Measurements from ENCODE around the gene VAMP8.
A peak's percentile ranks its signal among the peaks of the same experiment; 100 is the strongest.
"Not testable (repeated sequence)": the region's sequence is repeated elsewhere in the genome, so short reads cannot be mapped to it uniquely, and the experiment has no call there.

Gene VAMP8

DNA sequence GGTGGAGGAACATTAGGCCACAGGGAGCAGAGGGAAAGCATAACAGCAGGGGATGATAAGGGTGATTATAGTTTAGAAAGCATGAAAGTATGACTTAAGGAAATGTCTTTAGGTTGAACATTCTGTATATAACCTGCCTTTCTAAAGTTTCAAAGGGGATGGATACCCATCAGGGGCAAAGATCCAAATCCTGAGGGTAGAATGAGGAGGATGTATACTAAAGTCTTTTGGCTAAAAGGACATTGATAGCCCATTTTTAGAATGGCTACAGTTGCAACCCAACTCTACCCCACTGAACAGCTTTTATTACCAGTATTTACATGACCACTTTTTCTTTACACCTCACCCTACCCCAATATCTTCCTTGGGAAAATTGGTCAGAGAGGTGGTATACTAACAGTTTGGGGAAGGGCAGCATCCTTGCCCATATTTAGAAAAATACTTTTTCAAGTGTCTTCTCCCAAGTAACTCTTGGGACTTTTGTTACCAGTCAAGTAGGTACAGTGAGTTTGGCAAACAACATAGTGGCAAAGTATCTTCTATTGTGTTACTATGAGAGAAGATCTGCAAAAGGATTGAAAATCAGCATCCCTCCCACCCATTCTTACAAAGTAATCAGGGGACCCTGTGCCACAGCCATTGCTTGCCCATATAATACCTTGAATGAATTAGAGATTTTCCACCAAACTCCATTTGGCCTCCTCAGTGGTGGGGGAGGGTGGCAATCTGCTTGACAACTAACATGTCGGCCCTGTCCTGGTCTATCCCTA lies 30.1 kb upstream of the VAMP8 start:
- no peak for DNase-seq (ENCODE audit: low spot score)

GRCh38 chr2:85547859-85548607 lies 29.4 kb upstream of the VAMP8 start:
- DNase-seq (ENCODE audit: low spot score) = no peak

- no peak for DNase-seq (ENCODE audit: low spot score)
Observed at GRCh38 chr2:85548608-85548900, 28.8 kb upstream of the VAMP8 start.

DNA sequence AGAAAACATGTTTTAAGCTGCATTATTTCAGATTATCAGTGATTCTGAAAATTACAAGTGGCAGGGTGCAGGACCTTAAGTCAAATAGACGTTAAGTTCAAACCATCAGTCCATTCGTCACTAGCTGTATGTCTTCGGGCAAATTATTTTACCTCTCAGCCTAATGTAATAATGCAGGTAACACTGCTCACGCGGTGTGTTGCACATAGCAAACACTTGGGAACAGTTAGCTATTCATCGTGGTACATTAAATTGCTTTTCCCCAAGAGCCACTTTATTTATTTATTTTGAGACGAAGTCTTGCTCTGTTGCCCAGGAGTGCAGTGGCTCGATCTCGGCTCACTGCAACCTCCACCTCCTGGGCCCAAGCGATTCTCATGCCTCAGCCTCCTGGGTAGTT lies 28.3 kb upstream of the VAMP8 start:
- no peak for DNase-seq (ENCODE audit: low spot score)

DNA sequence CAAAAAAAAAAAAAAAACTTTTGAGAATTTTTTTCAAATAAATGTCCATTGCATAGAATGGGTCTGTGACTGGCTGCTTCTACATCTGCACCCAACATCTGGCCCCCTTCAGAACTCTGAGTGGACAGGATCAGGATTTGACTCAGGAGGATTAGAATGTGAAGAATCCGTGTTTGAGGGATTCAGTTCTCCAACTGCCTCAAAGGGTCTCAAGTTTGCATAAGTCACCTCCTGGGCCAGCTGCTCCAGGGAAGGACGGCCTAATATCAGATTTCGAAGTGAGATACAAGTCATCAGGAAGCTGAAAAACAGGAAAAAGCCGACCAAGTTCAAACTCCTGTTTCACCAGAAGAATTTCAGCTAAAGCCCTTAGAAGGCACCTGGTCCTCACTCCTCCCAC lies 27.6 kb upstream of the VAMP8 start:
- DNase-seq (ENCODE audit: low spot score) = peak; percentile 28

- DNase-seq (ENCODE audit: low spot score) = no peak
Observed at GRCh38 chr2:85550486-85550885, 26.9 kb upstream of the VAMP8 start.

DNA sequence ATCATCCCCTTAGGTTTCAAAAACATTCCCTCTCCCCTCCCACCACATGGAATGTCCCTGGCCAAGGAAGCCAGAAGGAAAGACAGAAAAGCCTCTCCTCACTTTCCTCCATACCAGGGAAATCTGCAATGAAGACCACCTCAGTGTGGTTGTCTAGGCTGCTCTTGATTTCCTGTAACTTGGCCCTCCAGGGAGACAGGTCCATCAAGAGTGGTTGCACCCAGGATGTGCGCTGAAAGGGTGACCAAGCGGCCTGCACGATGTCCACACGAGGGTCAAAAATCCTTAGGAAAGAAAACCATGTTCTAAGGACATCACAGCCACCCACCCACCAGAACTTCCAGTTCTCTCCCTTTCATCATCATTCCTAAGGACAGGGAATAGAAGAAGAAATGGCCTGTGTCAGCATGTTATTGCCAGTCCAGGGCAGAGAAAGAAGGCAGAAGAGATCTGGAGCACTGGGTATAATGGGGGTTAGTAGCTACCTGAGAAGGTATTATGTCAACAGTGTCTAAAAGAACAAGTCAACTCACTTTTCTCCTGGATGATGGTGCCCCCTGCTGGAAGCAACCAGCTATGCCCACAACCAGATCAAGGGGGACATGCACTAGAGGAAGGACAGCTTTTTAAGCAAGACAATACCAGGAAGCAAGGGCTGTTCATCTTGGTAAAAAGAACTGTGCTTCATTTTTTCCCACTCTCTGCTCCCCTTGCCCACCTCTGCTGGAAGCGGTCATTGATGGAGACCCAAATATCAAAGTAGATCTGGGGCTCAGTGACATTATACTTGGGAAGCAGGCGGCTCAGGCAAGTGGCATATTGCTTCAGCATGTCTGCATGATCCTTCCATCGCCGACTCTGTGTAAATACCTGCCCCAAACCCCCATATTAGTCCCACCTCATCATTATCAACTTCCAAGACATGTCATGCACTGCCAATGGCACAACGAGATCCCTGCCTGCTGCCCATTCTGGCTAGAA lies 25.4 kb upstream of the VAMP8 start:
- DNase-seq (ENCODE audit: low spot score) = peak; percentile 82

GRCh38 chr2:85553184-85553583 lies 24.2 kb upstream of the VAMP8 start:
- DNase-seq (ENCODE audit: low spot score) = no peak

DNA sequence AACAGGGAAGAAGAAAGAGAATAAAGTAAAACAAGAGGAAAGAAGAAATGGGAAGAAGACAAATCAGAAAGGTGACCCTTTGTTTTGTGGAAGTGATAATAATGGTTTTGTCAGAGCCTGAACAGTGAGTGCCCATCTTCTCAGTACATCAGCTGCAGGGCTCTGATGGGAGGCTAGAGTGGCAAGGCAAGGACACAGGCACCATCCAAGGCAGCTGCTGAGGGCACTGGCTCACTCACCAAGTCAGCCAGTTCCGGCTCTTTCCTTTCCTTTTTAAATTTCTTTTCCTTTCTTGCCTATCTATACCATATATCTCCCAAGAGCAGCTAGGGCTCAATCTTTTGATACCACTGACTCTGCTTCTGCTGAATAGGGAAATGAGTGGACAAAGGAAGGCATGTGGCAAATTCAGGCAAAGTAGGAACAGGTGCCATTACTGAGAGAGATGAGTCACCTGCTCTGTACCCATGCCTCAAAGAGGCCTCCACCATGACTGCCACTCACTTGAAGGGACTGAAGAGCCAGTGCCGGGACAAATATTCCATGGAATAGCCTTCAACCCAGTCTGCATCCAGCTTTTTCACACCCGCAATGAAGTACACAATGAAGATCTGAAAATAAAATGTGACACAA lies 22.3 kb upstream of the VAMP8 start:
- DNase-seq (ENCODE audit: low spot score) = no peak

GRCh38 chr2:85557130-85557529 lies 20.3 kb upstream of the VAMP8 start:
- DNase-seq (ENCODE audit: low spot score) = no peak

DNA sequence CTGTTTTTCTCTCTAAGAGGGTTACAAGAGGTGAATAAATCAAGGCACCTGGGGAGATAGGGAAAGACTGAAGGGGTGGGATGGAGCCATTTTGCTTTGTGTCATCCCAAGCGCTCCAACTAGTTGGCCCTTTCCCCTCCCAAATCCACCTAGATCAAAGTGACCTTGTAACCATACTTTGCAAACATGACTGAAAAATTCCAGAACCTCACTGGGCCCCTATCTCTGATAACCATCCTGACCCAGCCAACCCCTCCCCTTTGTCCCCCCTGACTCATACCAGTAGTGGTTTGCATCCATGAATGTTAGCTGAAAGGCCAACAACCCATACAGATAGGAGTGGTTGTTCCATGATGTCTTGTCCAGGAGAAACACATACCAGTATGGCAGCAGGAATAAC lies 19.2 kb upstream of the VAMP8 start:
- no peak for DNase-seq (ENCODE audit: low spot score)

GRCh38 chr2:85560403-85560726 lies 17.0 kb upstream of the VAMP8 start:
- not testable (repeated sequence) for DNase-seq (ENCODE audit: low spot score)

GRCh38 chr2:85560812-85561279 lies 16.5 kb upstream of the VAMP8 start:
- DNase-seq (ENCODE audit: low spot score) = no peak

DNA sequence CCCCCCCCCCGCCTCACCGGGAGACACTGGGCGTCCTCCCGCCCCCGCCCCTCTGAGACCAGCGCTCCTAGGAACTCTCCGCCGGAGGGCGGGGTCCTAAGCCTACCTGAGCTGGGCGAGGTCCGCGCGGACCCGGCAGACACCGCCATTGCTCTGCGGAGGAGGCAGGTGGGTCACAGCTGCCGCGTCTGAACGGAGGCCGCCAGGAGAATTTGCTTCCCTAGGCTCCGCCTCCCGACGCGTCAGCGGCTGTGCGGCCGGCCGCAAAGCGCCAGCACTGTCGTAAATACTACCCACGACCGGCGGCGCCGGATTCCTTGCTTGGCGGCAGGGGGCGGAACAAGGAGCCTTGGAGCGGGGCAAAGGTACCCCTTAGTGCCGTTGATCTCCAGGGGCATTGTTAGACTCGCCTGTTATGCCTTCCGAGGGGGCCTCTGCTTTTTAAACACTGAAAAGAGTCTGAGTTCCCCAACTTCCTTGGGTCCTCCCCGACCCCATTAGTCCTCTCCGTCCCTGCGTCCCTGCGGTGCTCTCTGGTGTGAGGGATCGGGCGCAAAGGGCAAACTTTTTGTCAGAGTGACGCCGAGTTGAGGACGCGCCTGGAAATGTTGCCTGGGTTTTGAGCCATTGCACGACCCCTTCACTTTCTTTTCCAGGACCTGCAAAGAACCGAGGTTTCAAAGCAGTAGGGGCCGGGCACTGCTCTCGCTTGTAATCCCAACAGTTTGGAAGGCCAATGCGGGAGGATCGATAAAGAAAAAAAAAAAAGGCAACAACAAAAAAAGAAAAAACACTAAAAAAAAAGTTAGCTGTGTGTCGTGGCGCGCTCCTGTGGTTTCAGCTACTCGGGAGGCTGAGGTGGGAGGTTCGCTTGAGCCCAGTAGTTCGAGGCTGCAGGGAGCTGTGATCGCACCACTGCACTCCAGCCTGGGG lies 15.8 kb upstream of the VAMP8 start, which contains the start of gene GGCX:
Gene GGCX, minus strand, starts transcription at position 214 of the 933 bp plus-strand sequence. Its CDS starts 65 bp downstream, at position 149.
- DNase-seq (ENCODE audit: low spot score) = peak; percentile 95

- DNase-seq (ENCODE audit: low spot score) = no peak
Observed at GRCh38 chr2:85564144-85564563, 13.2 kb upstream of the VAMP8 start.

DNA sequence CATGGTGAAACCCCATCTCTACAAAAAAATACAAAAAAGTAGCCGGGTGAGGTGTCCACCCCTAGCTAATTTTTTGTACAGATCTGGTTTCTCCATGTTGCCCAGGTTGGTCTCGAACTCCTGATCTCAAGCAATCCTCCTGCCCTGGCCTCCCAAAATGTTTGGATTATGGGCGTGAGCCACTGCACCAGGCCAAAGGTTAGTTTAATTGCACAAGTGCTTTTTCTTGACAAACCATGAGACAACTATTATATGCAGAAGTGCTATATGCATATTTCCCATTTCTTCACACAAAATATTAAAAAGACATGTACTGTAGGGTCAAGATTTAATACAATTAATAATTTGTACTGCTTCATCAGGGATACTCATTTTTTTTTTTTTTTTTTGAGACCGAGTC lies 11.1 kb upstream of the VAMP8 start:
- no peak for DNase-seq (ENCODE audit: low spot score)

GRCh38 chr2:85575739-85576138 lies 1.6 kb upstream of the VAMP8 start:
- no peak for DNase-seq (ENCODE audit: low spot score)

DNA sequence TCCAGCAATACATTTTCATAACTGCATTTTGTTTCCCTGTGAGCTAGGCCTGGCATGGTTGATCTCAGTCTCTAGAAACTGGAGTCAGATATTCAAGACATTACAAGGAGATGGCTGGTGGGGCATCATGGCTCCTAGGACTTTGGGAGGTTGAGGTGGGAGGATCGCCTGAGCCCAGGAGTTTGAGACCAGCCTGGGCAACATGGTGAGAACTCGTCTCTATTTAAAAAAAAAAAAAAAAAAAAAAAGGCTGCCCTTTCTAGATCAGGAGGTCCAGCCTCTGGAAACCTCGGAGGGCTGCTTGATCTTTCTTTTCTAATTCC lies 362 bp upstream of the VAMP8 start:
- no peak for DNase-seq (ENCODE audit: low spot score)

GRCh38 chr2:85578243-85579180 lies 1.1 kb downstream of the VAMP8 start:
- peak; percentile 44 for DNase-seq (ENCODE audit: low spot score)
